Panc1 (cell line): ENCODE data around the gene ATXN3L. TPM values are rescaled to one million over a fixed set of nuclear protein-coding genes. Genes with fewer than 3 reads are reported as not detected.

ENCODE experiments used
- ATAC-seq: fragments of 200-7000 bp; cut with Tn5 transposase; 2 replicates; pipeline ENCODE4 v1.9.1; 2020; ENCODE audit warnings: mild to moderate bottlenecking, moderate library complexity
- BruUV-seq: library from RNA; stranded (reverse); fragments of 400-500 nt; replicated peaks from 2 replicates; lab custom pipeline; 2021; lab: Mats Ljungman, UMichigan
- CTCF ChIA-PET: fragments of 300-600 bp; sonication (Branson Sonifier 250); formaldehyde crosslinking; loops from one replicate; lab custom pipeline; 2022; ENCODE audit warnings: antibody characterized with exemption; lab: Charles Lee
- POLR2A ChIA-PET: fragments of 300-600 bp; sonication (Branson Sonifier 250); formaldehyde crosslinking; loops from one replicate; lab custom pipeline; 2022; ENCODE audit warnings: antibody characterized with exemption; lab: Charles Lee
- DNase-seq: peaks from one replicate; pipeline ENCODE4 v3.0.0-alpha.2; 2010; ENCODE audit warnings: low read depth, low spot score
- H3K27ac ChIP-seq: 2 replicates; pipeline ENCODE4 v1.5.1; 2011; ENCODE audit warnings: mild to moderate bottlenecking, low read length, inconsistent platforms
- H3K27me3 ChIP-seq: fragments of 200-500 bp; sonication (Bioruptor generic); 2 replicates; pipeline ENCODE4 v1.6.0; 2014; ENCODE audit warnings: low read length, inconsistent platforms; ENCODE audit not compliant: control insufficient read depth, insufficient read depth
- H3K36me3 ChIP-seq: fragments of 200-500 bp; sonication (Bioruptor generic); 2 replicates; pipeline ENCODE4 v1.5.1; 2014; ENCODE audit warnings: inconsistent platforms, mild to moderate bottlenecking, low read length, moderate library complexity; ENCODE audit not compliant: control insufficient read depth, insufficient read depth
- H3K4me1 ChIP-seq: 2 replicates; pipeline ENCODE4 v1.5.1; 2011; ENCODE audit warnings: inconsistent platforms, mild to moderate bottlenecking, low read length, moderate library complexity; ENCODE audit not compliant: control insufficient read depth, insufficient read depth
- H3K4me3 ChIP-seq, 2 experiments: 2 replicates each; pipeline ENCODE4 v1.5.1; 2011 to 2012; ENCODE audit warnings: low read depth in 2 of 2, low read length in 2 of 2, mild to moderate bottlenecking in 2 of 2, inconsistent platforms in 1 of 2, moderate library complexity in 1 of 2
- H3K9me3 ChIP-seq: fragments of 200-500 bp; sonication (Bioruptor generic); 2 replicates; pipeline ENCODE4 v1.5.1; 2014; ENCODE audit warnings: low read depth, mild to moderate bottlenecking, inconsistent platforms, low read length, moderate library complexity; ENCODE audit not compliant: control insufficient read depth, insufficient read depth
- CTCF ChIP-seq: fragments of 450-650 bp; IDR thresholded peaks from 2 replicates; pipeline ENCODE4 v1.5.1; 2017; ENCODE audit warnings: mild to moderate bottlenecking
- TCF7L2 ChIP-seq: IDR thresholded peaks from 2 replicates; pipeline ENCODE4 v1.6.1; 2011; ENCODE audit warnings: mild to moderate bottlenecking, low read depth, low read length, inconsistent platforms
- in situ Hi-C: cut with HindIII; loops from 2 replicates; pipeline ENCODE4 v1.10.0; 2016; ENCODE audit warnings: low sequenced_read_pairs, low pct_unique_long_range_greater_than_20kb
- intact Hi-C: fragments of 100-400 bp; cut with micrococcal nuclease; formaldehyde crosslinking; loops from one replicate; pipeline ENCODE4 v1.10.0; 2022; ENCODE audit not compliant: unreplicated experiment
- total RNA-seq: library from RNA; stranded (reverse); gene quantifications from one replicate; pipeline ENCODE4 v1.2.1, GENCODE V29; 2021; ENCODE audit not compliant: unreplicated experiment

Gene ATXN3L
- total RNA-seq, 1 experiment from 2014 or later = not detected

GRCh38 chrX:13268874-13269273 lies 51.0 kb downstream of the ATXN3L start:
- ChIA-PET CTCF (no interaction called here), POLR2A (no interaction called here)
- no TSS peak for BruUV-seq
- DNase-seq (no peak), ATAC-seq (no peak)
- in situ Hi-C loops = no loop called here
- Histone ChIP-seq H3K4me1 (no peaks in the 10 kb centered on the region), H3K36me3 (no peaks in the 10 kb centered on the region), H3K9me3 (no peaks in the 10 kb centered on the region), H3K4me3 (no peak overlapping the region), H3K27ac (no peak overlapping the region), H3K27me3 (no peaks in the 10 kb centered on the region)
- intact Hi-C loops = no loop called here
- TF ChIP-seq CTCF = no peak
- TF ChIP-seq TCF7L2 = no peak

Other genes with a start within 250 kb of the ATXN3L start
- not detected for gene EGFL6, start 249.5 kb upstream of the ATXN3L start, total RNA-seq